Breast epithelium (tissue), 3 donors: Measurements from ENCODE around the gene TEX51.

Source experiments
- CTCF ChIP-seq, 3 donors: fragments of 450-650 bp; IDR thresholded peaks; one replicate each; pipeline ENCODE4 v1.5.1; 2016 to 2017; ENCODE audit warnings: antibody characterized with exemption in 3 of 3, mild to moderate bottlenecking in 3 of 3, moderate library complexity in 3 of 3
- POLR2AphosphoS5 ChIP-seq, 3 donors: sonication (generic); formaldehyde crosslinking; IDR thresholded peaks; one replicate each; pipeline ENCODE4 v1.6.1; 2017; ENCODE audit warnings: antibody characterized with exemption in 3 of 3

GRCh38 chr2:126890551-126891450 lies 7.9 kb upstream of the TEX51 start:
- TF ChIP-seq CTCF (IDR thresholded peaks at IDR 0.05): no peak
- TF ChIP-seq POLR2AphosphoS5 (IDR thresholded peaks at IDR 0.05): no peak
